HG02943 (cell line): ENCODE results near the gene ACAP3.
A peak's percentile ranks its signal among the peaks of the same experiment; 100 is the strongest.
"Not testable (repeated sequence)": the region's sequence is repeated elsewhere in the genome, so short reads cannot be mapped to it uniquely, and the experiment has no call there.

Source experiments
- ATAC-seq: cut with Tn5 transposase; IDR thresholded peaks from one replicate; pipeline ENCODE4 v1.9.1; 2021; ENCODE audit warnings: mild to moderate bottlenecking, low read depth, moderate library complexity; ENCODE audit not compliant: unreplicated experiment

The ACAP3 gene

GRCh38 chr1:1316199-1316598, 8.5 kb upstream of the ACAP3 start:
- not testable (repeated sequence) for ATAC-seq

- ATAC-seq, result no peak
Measured at GRCh38 chr1:1315435-1315954, 7.8 kb upstream of the ACAP3 start.

GRCh38 chr1:1314678-1315335, 7.1 kb upstream of the ACAP3 start:
- no peak for ATAC-seq

GRCh38 chr1:1314237-1314586, 6.5 kb upstream of the ACAP3 start:
- no peak for ATAC-seq

- ATAC-seq, result no peak
Measured at GRCh38 chr1:1313500-1314236, 5.9 kb upstream of the ACAP3 start.

GRCh38 chr1:1312450-1313314, 5.0 kb upstream of the ACAP3 start:
- no peak for ATAC-seq

GRCh38 chr1:1311107-1312104, 3.7 kb upstream of the ACAP3 start:
- no peak for ATAC-seq

GRCh38 chr1:1310476-1311053, 2.8 kb upstream of the ACAP3 start:
- ATAC-seq, result no peak

GRCh38 chr1:1310109-1310385, 2.3 kb upstream of the ACAP3 start:
- ATAC-seq, result no peak

- no peak for ATAC-seq
Measured at GRCh38 chr1:1309251-1310108, 1.8 kb upstream of the ACAP3 start.

GRCh38 chr1:1308756-1309250, 1.1 kb upstream of the ACAP3 start:
- peak; percentile 5 for ATAC-seq

GRCh38 chr1:1307261-1307922, 338 bp downstream of the ACAP3 start:
- peak; percentile 1 for ATAC-seq

GRCh38 chr1:1306661-1307260, 969 bp downstream of the ACAP3 start:
- ATAC-seq, result no peak

- no peak for ATAC-seq
Measured at GRCh38 chr1:1306070-1306660, 1.6 kb downstream of the ACAP3 start.

GRCh38 chr1:1305300-1306069, 2.2 kb downstream of the ACAP3 start:
- ATAC-seq, result no peak
